Measurements from ENCODE around the gene SMYD3. TPM values are rescaled to one million over a fixed set of nuclear protein-coding genes. Genes with fewer than 3 reads are reported as not detected.

SMYD3 gene
- total and polyA plus RNA-seq, 2 donors (not counting 1 experiment from before 2014, with no cell fraction given), result 69.4 to 83.1 TPM

- no peak overlapping the region for H3K9ac ChIP-seq (ENCODE audit: insufficient read depth, low read length)
- H3K9me3 ChIP-seq (ENCODE audit: control insufficient read depth, insufficient read depth, low read depth, low read length), result no peaks in the 10 kb centered on the region
- H4K20me1 ChIP-seq (ENCODE audit: control insufficient read depth, extremely low read depth, insufficient read depth, low read length), result no peaks in the 10 kb centered on the region
- no peak overlapping the region for H3K27ac ChIP-seq (ENCODE audit: insufficient read depth, low read length)
- no peak overlapping the region for H3K4me3 ChIP-seq (replicated peaks in 1 of 4; ENCODE audit: control extremely low read depth in 1 of 4, insufficient read depth in 1 of 4, low read depth in 3 of 4, low read length in 4 of 4)
- H3K4me1 ChIP-seq (ENCODE audit: control insufficient read depth, extremely low read depth, insufficient read depth, low read length), result peaks cover 3% of the 10 kb centered on the region
- H3K4me2 ChIP-seq (ENCODE audit: extremely low read depth, insufficient read depth, low read length), result peak overlapping the region; percentile 23
- H2AFZ ChIP-seq (ENCODE audit: low read length), result peak overlapping the region; percentile 14
- H3K36me3 ChIP-seq (ENCODE audit: control insufficient read depth, insufficient read depth, low read length), result no peaks in the 10 kb centered on the region
- H3K79me2 ChIP-seq (ENCODE audit: control insufficient read depth, insufficient read depth, low read length), result no peaks in the 10 kb centered on the region
- no peak for TF ChIP-seq CTCF (conservative IDR thresholded peaks at IDR 0.05 in 1 of 2, IDR thresholded peaks at IDR 0.05 in 1 of 2; ENCODE audit: low read depth in 1 of 2, low read length in 2 of 2)
- no peak for TF ChIP-seq EZH2 (IDR thresholded peaks at IDR 0.05; ENCODE audit: low read length, missing control alignments)
- no peak for DNase-seq (ENCODE audit: low read depth in 2 of 2)
- H3K27me3 ChIP-seq (ENCODE audit: control insufficient read depth, insufficient read depth, low read length), result no peaks in the 10 kb centered on the region
Measured at GRCh38 chr1:246113555-246114095, 393.5 kb downstream of the SMYD3 start.

- Histone ChIP-seq H3K36me3 (ENCODE audit: control insufficient read depth, insufficient read depth, low read length) (no peaks in the 10 kb centered on the region), H3K4me2 (ENCODE audit: extremely low read depth, insufficient read depth, low read length) (no peak overlapping the region), H3K27me3 (ENCODE audit: control insufficient read depth, insufficient read depth, low read length) (no peaks in the 10 kb centered on the region), H3K4me1 (ENCODE audit: control insufficient read depth, extremely low read depth, insufficient read depth, low read length) (peaks cover 3% of the 10 kb centered on the region), H2AFZ (ENCODE audit: low read length) (no peak overlapping the region), H4K20me1 (ENCODE audit: control insufficient read depth, extremely low read depth, insufficient read depth, low read length) (no peaks in the 10 kb centered on the region), H3K27ac (ENCODE audit: insufficient read depth, low read length) (no peak overlapping the region), H3K9me3 (ENCODE audit: control insufficient read depth, insufficient read depth, low read depth, low read length) (no peaks in the 10 kb centered on the region), H3K79me2 (ENCODE audit: control insufficient read depth, insufficient read depth, low read length) (no peaks in the 10 kb centered on the region), H3K4me3 (replicated peaks in 1 of 4; ENCODE audit: control extremely low read depth in 1 of 4, insufficient read depth in 1 of 4, low read depth in 3 of 4, low read length in 4 of 4) (no peak overlapping the region), H3K9ac (ENCODE audit: insufficient read depth, low read length) (no peak overlapping the region)
- DNase-seq (ENCODE audit: low read depth in 2 of 2), result no peak
- TF ChIP-seq CTCF (conservative IDR thresholded peaks at IDR 0.05 in 1 of 2, IDR thresholded peaks at IDR 0.05 in 1 of 2; ENCODE audit: low read depth in 1 of 2, low read length in 2 of 2) (no peak), EZH2 (IDR thresholded peaks at IDR 0.05; ENCODE audit: low read length, missing control alignments) (no peak)
Measured at GRCh38 chr1:246111570-246111969, 395.5 kb downstream of the SMYD3 start.

- peak; percentile 31 to 63 for DNase-seq (ENCODE audit: low read depth in 2 of 2)
- peak overlapping the region; percentile 36 for H3K4me2 ChIP-seq (ENCODE audit: extremely low read depth, insufficient read depth, low read length)
Measured at GRCh38 chr1:246110343-246111219, 396.5 kb downstream of the SMYD3 start.

More at GRCh38 chr1:246110343-246111219, 396.5 kb downstream of the SMYD3 start:
- H3K36me3 ChIP-seq (ENCODE audit: control insufficient read depth, insufficient read depth, low read length), result no peaks in the 10 kb centered on the region
- TF ChIP-seq CTCF (conservative IDR thresholded peaks at IDR 0.05 in 1 of 2, IDR thresholded peaks at IDR 0.05 in 1 of 2; ENCODE audit: low read depth in 1 of 2, low read length in 2 of 2) (no peak), EZH2 (IDR thresholded peaks at IDR 0.05; ENCODE audit: low read length, missing control alignments) (no peak)
- no peaks in the 10 kb centered on the region for H3K9me3 ChIP-seq (ENCODE audit: control insufficient read depth, insufficient read depth, low read depth, low read length)
- H3K27me3 ChIP-seq (ENCODE audit: control insufficient read depth, insufficient read depth, low read length), result no peaks in the 10 kb centered on the region
- no peak overlapping the region for H3K4me3 ChIP-seq (replicated peaks in 1 of 4; ENCODE audit: control extremely low read depth in 1 of 4, insufficient read depth in 1 of 4, low read depth in 3 of 4, low read length in 4 of 4)
- H3K4me1 ChIP-seq (ENCODE audit: control insufficient read depth, extremely low read depth, insufficient read depth, low read length), result peaks cover 3% of the 10 kb centered on the region
- no peak overlapping the region for H3K9ac ChIP-seq (ENCODE audit: insufficient read depth, low read length)
- H4K20me1 ChIP-seq (ENCODE audit: control insufficient read depth, extremely low read depth, insufficient read depth, low read length), result no peaks in the 10 kb centered on the region
- no peak overlapping the region for H3K27ac ChIP-seq (ENCODE audit: insufficient read depth, low read length)
- peak overlapping the region; percentile 19 for H2AFZ ChIP-seq (ENCODE audit: low read length)
- no peaks in the 10 kb centered on the region for H3K79me2 ChIP-seq (ENCODE audit: control insufficient read depth, insufficient read depth, low read length)
